GM12878 (cell line): ENCODE measurements around the gene ANKRD40CL. TPM values are rescaled to one million over a fixed set of nuclear protein-coding genes. Genes with fewer than 3 reads are reported as not detected.

ENCODE experiments used
- ATAC-seq: fragments of 200-7000 bp; cut with Tn5 transposase; 3 replicates; pipeline ENCODE4 v1.9.1; 2020; ENCODE audit warnings: mild to moderate bottlenecking, moderate library complexity
- BruUV-seq: library from RNA; stranded (reverse); fragments of 400-500 nt; replicated peaks from 2 replicates; lab custom pipeline; 2021; lab: Mats Ljungman, UMichigan
- CTCF ChIA-PET: fragments of 300-600 bp; sonication (Branson Sonifier 250); formaldehyde crosslinking; extraction: SDS; loops from one replicate; lab custom pipeline; 2021; ENCODE audit warnings: inconsistent platforms; lab: Yijun Ruan, JAX
- POLR2A ChIA-PET: fragments of 350-600 bp; formaldehyde crosslinking; extraction: SDS; loops from one replicate; lab custom pipeline; 2021; ENCODE audit warnings: inconsistent platforms; lab: Charles Lee
- RAD21 ChIA-PET: fragments of 300-600 bp; sonication (Branson Sonifier 250); formaldehyde crosslinking; loops from one replicate; lab custom pipeline; 2023; ENCODE audit warnings: antibody characterized with exemption; ENCODE audit not compliant: unreplicated experiment; lab: Charles Lee
- SMC1A ChIA-PET: fragments of 300-600 bp; sonication (Branson Sonifier 250); formaldehyde crosslinking; loops from one replicate; lab custom pipeline; 2023; ENCODE audit not compliant: unreplicated experiment, uncharacterized antibody; lab: Charles Lee
- DNase-seq: peaks from one replicate; pipeline ENCODE4 v3.0.0-alpha.2; 2011; ENCODE audit warnings: low read depth, low spot score
- FAIRE-seq: peaks from 3 replicates; lab custom pipeline; 2011; peaks lifted over from hg19 to GRCh38; lab: Jason Lieb, UNC
- H2AFZ ChIP-seq: 2 replicates; pipeline ENCODE4 v1.6.0; 2011; ENCODE audit warnings: low read depth, low read length, control low read depth; ENCODE audit not compliant: control insufficient read depth
- H3K27ac ChIP-seq: 2 replicates; pipeline ENCODE4 v1.5.1; 2011; ENCODE audit warnings: control low read depth; ENCODE audit not compliant: control insufficient read depth, insufficient read depth
- H3K27me3 ChIP-seq, 2 experiments: replicated peaks in 1 of 2; 2 replicates each; pipeline versions ENCODE4 v1.6.0 to v1.6.1; 2011; ENCODE audit warnings: low read length in 1 of 2; ENCODE audit not compliant: control insufficient read depth in 2 of 2, insufficient read depth in 2 of 2
- H3K36me3 ChIP-seq, 2 experiments: 2 replicates each; pipeline ENCODE4 v1.5.1; 2011; ENCODE audit warnings: low read length in 1 of 2; ENCODE audit not compliant: control insufficient read depth in 2 of 2, insufficient read depth in 2 of 2
- H3K4me1 ChIP-seq: 2 replicates; pipeline ENCODE4 v1.6.1; 2011; ENCODE audit warnings: mild to moderate bottlenecking, low read length, moderate library complexity, mixed read lengths; ENCODE audit not compliant: control insufficient read depth, insufficient read depth
- H3K4me2 ChIP-seq: 2 replicates; pipeline ENCODE4 v1.6.0; 2011; ENCODE audit warnings: control low read depth; ENCODE audit not compliant: control insufficient read depth, insufficient read depth
- H3K4me3 ChIP-seq: fragments of 200-600 bp; sonication (generic); 2 replicates; pipeline ENCODE4 v1.5.1; 2016
- H3K79me2 ChIP-seq: 2 replicates; pipeline ENCODE4 v1.6.0; 2011; ENCODE audit warnings: low read length; ENCODE audit not compliant: control insufficient read depth, insufficient read depth
- H3K9ac ChIP-seq: 2 replicates; pipeline ENCODE4 v1.8.0; 2011; ENCODE audit warnings: low read length, control low read depth, mixed read lengths; ENCODE audit not compliant: control insufficient read depth, insufficient read depth
- H3K9me3 ChIP-seq: replicated peaks from 3 replicates; pipeline ENCODE4 v1.5.1; 2011; ENCODE audit warnings: mild to moderate bottlenecking, low read length; ENCODE audit not compliant: control insufficient read depth, insufficient read depth
- H4K20me1 ChIP-seq: 2 replicates; pipeline ENCODE4 v1.6.0; 2011; ENCODE audit not compliant: control insufficient read depth, insufficient read depth
- CEBPZ ChIP-seq: fragments of 150-350 bp; IDR thresholded peaks from 2 replicates; pipeline ENCODE4 v1.6.1; 2016; ENCODE audit warnings: low read depth, low read length
- E2F8 ChIP-seq: fragments of 450-650 bp; IDR thresholded peaks from 2 replicates; pipeline ENCODE4 v1.6.1; 2018; ENCODE audit warnings: mild to moderate bottlenecking, low read depth, moderate library complexity; ENCODE audit not compliant: partially characterized antibody
- HDAC6 ChIP-seq: fragments of 200-600 bp; sonication (generic); IDR thresholded peaks from one replicate; pipeline ENCODE4 v1.8.0; 2017; ENCODE audit warnings: antibody characterized with exemption; ENCODE audit not compliant: unreplicated experiment
- MLLT1 ChIP-seq: fragments of 450-650 bp; IDR thresholded peaks from 2 replicates; pipeline ENCODE4 v1.6.1; 2016; ENCODE audit warnings: mild to moderate bottlenecking
- NKRF ChIP-seq: fragments of 450-650 bp; conservative IDR thresholded peaks from 2 replicates; pipeline ENCODE4 v1.6.1; 2017; ENCODE audit warnings: mild to moderate bottlenecking, moderate library complexity
- TBL1XR1 ChIP-seq: IDR thresholded peaks from 2 replicates; pipeline ENCODE4 v1.6.1; 2012; ENCODE audit warnings: low read depth, low read length, improper control_type of control experiment
- YY1 ChIP-seq: IDR thresholded peaks from 2 replicates; pipeline ENCODE4 v1.6.1; 2011; ENCODE audit warnings: low read depth, mild to moderate bottlenecking, low read length
- WGBS: methylation state at CpG from one replicate; pipeline ENCODE4 v1.1.6; 2016; ENCODE audit warnings: low lambda C conversion rate; ENCODE audit not compliant: insufficient replicate concordance, insufficient coverage; ENCODE audit errors: missing lambda C conversion rate; 5-methylcytosine and 5-hydroxymethylcytosine counted together
- in situ Hi-C: fragments of 300-500 bp; cut with MboI; formaldehyde crosslinking; loops from 9 replicates; pipeline ENCODE4 v1.14.3; 2018; ENCODE audit warnings: mixed read lengths
- intact Hi-C: fragments of 100-400 bp; cut with micrococcal nuclease; formaldehyde crosslinking; loops from one replicate; pipeline ENCODE4 v1.14.2; 2022; ENCODE audit not compliant: unreplicated experiment
- polyA plus RNA-seq, 11 experiments: library from polyadenylated mRNA; depleted of rRNA in 4 of 11; unstranded in 6 of 11; stranded (reverse) in 5 of 11; fragments of >200 nt; fragmentation: Nextera tagmentation in 4 of 11; fragmentation: Illumina TruSeq in 1 of 11; extraction: Ambion mirVana in 4 of 11; extraction: Trizol in 1 of 11; gene quantifications; 1 replicate in 1 of 11; 2 replicates in 10 of 11; pipeline versions ENCODE4 v1.2.1 to v1.2.3, GENCODE V29; 2011 to 2016; ENCODE audit warnings: inconsistent platforms in 2 of 11, missing spikeins in 2 of 11, low read depth in 1 of 11
- total RNA-seq, 4 experiments: library from RNA; depleted of rRNA in 3 of 4; stranded (reverse); fragments of >200 nt in 3 of 4; fragmentation: Illumina TruSeq in 1 of 4; extraction: Trizol in 1 of 4; gene quantifications; 2 replicates each; pipeline versions ENCODE4 v1.2.1 to v1.2.3, GENCODE V29; 2013 to 2021

ANKRD40CL gene
- total and polyA plus RNA-seq, 10 of the 15 experiments (the other 5 are each of a cell fraction or from before 2014, with no cell fraction given), result not detected

- SMC1A ChIA-PET, result no interaction called here
- RAD21 ChIA-PET, result no interaction called here
- TF ChIP-seq E2F8, result no peak
- no peak for TF ChIP-seq TBL1XR1
- no peak for TF ChIP-seq CEBPZ
- no peak for TF ChIP-seq NKRF
- no peak for TF ChIP-seq HDAC6
- no peak for TF ChIP-seq YY1
- TF ChIP-seq MLLT1, result no peak
- Histone ChIP-seq H2AFZ (no peak overlapping the region), H3K4me1 (no peaks in the 10 kb centered on the region), H3K36me3 (no peaks in the 10 kb centered on the region), H3K4me2 (no peak overlapping the region), H3K27me3 (no peaks in the 10 kb centered on the region; a peak in 1 of 4 replicates), H3K79me2 (no peaks in the 10 kb centered on the region), H3K27ac (no peak overlapping the region), H3K9me3 (no peaks in the 10 kb centered on the region), H3K9ac (no peak overlapping the region), H3K4me3 (no peak overlapping the region), H4K20me1 (no peaks in the 10 kb centered on the region)
- CTCF ChIA-PET, result interaction anchor here (1.5 kb wide), 1 partner anchor 9 kb away, joined by 4 read pairs; no protein-coding TSS in a partner anchor
- in situ Hi-C loops (no loop called here), intact Hi-C loops (no loop called here)
- DNase-seq, result no peak
- no TSS peak for BruUV-seq
- 31% methylated on average over 3 of the region's 3 CpGs for WGBS
- ATAC-seq, result no peak
- FAIRE-seq, result no peak
- POLR2A ChIA-PET, result no interaction called here
Observed at GRCh38 chr17:50808888-50809287, 41.6 kb upstream of the ANKRD40CL start.
